ENCODE data around the gene SLFN12. TPM values are rescaled to one million over a fixed set of nuclear protein-coding genes. Genes with fewer than 3 reads are reported as not detected.
A peak's percentile ranks its signal among the peaks of the same experiment; 100 is the strongest.

SLFN12 gene
- total and polyA plus RNA-seq, 10 of the 15 experiments (the other 5 are each of a cell fraction or from before 2014, with no cell fraction given), result 8.7 to 18.5 (median 13.4) TPM

- TF ChIP-seq CUX1 (IDR thresholded peaks at IDR 0.05; ENCODE audit: insufficient replicate concordance, low read depth, low read length) (no peak), RUNX3 (IDR thresholded peaks at IDR 0.05; ENCODE audit: low read length) (peak; percentile 90), TBL1XR1 (IDR thresholded peaks at IDR 0.05; ENCODE audit: low read depth, low read length) (no peak), ZNF384 (IDR thresholded peaks at IDR 0.05; ENCODE audit: borderline replicate concordance, low read depth, low read length) (no peak), CHD2 (IDR thresholded peaks at IDR 0.05; ENCODE audit: borderline replicate concordance, low read depth, low read length) (0 out of 2 replicates have a peak, but pooled peaks have one; percentile 21), MEF2A (IDR thresholded peaks at IDR 0.05; ENCODE audit: insufficient read depth, low read depth, low read length) (peak; percentile 54; the same call in 1 of the 2 replicates)
These were observed 16.1 kb upstream of the SLFN12 start, which contains the start of gene SLFN13 (continued) for GRCh38 chr17:35448214-35448898.
